ENCODE results near the gene RCOR2. TPM values are rescaled to one million over a fixed set of nuclear protein-coding genes. Genes with fewer than 3 reads are reported as not detected.

Gene RCOR2
- total and polyA plus RNA-seq, 2 of the 13 experiments (the other 11 are each of a cell fraction or from before 2014, with no cell fraction given): 8.3 to 8.5 TPM

DNA sequence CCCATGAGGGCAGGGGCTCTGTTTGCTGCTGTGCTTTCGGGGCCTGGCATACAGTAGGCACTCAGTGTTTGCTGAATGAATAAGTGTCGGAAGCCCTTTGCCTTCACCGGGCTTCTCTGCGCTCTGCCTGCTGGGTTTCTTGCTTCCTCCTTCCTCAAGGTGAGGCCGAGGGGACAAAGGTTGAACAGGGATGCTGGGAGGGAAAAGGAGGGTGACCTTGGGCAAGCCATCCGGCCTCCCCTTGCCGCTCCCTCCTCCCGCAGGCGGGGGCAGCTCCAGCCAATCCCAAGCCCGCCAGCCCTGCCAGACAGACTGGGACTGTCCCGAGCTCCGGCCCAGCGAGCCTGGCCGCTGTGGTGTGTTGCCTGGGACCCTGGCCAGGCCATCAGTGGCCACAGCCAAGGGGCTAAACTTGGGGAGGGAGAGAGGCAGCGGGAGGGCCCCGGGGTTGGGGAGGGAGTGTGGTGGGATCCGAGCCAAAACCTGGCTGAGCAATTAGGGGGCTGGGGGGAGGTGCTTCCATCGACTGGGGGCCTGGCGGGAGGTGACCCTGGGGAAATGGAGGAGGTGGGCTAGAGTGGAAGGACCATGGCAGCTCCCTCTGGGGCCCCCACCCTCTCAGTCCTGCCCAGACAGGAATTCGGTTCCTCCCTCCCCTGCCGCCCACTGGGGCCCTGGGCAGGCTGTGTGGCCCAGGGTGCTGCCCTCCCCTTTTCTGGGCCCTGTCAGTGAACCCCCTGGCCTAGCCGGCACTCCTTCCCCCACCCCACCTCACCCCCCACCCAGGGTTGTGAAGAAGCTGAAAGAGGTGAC lies 3.4 kb upstream of the RCOR2 start (continued):
- TF ChIP-seq ZBTB10 (CRISPR knock-in tag; IDR thresholded peaks at IDR 0.05; ENCODE audit: borderline replicate concordance) (no peak), U2AF2 (IDR thresholded peaks at IDR 0.05; ENCODE audit: low read depth, low read length) (no peak), ZNF296 (CRISPR knock-in tag; conservative IDR thresholded peaks at IDR 0.05) (no peak), ZNF674 (CRISPR knock-in tag; IDR thresholded peaks at IDR 0.05; ENCODE audit: low read depth) (no peak), KAT8 (CRISPR knock-in tag; IDR thresholded peaks at IDR 0.05) (no peak), ZSCAN29 (CRISPR knock-in tag; conservative IDR thresholded peaks at IDR 0.05) (no peak; the same call in 1 of the 2 replicates), ZNF326 (CRISPR knock-in tag; IDR thresholded peaks at IDR 0.05; ENCODE audit: borderline replicate concordance) (no peak), ZNF577 (CRISPR knock-in tag; IDR thresholded peaks at IDR 0.05; ENCODE audit: borderline replicate concordance, low read depth) (no peak), HNRNPK (IDR thresholded peaks at IDR 0.05; ENCODE audit: low read depth, low read length, poor library complexity, severe bottlenecking) (peak; percentile 80), ZNF761 (CRISPR knock-in tag; conservative IDR thresholded peaks at IDR 0.05) (no peak), SRF (IDR thresholded peaks at IDR 0.05; ENCODE audit: low read depth, low read length) (no peak), ZNF616 (CRISPR knock-in tag; IDR thresholded peaks at IDR 0.05; ENCODE audit: low read depth) (no peak), HDAC2 (CRISPR knock-in tag; IDR thresholded peaks at IDR 0.05) (peak; percentile 42; the same call in 1 of the 2 replicates), NFATC3 (CRISPR knock-in tag; IDR thresholded peaks at IDR 0.05) (no peak; the same call in 1 of the 2 replicates), ZBTB44 (CRISPR knock-in tag; IDR thresholded peaks at IDR 0.05) (no peak), ZFP82 (CRISPR knock-in tag; IDR thresholded peaks at IDR 0.05; ENCODE audit: borderline replicate concordance) (no peak), SIX1 (CRISPR knock-in tag; IDR thresholded peaks at IDR 0.05; ENCODE audit: borderline replicate concordance) (no peak), MYC (CRISPR knock-in tag; IDR thresholded peaks at IDR 0.05; ENCODE audit: borderline replicate concordance) (peak; percentile 61), CREM (IDR thresholded peaks at IDR 0.05) (no peak), CREM (CRISPR knock-in tag; IDR thresholded peaks at IDR 0.05) (no peak), CENPBD1 (CRISPR knock-in tag; IDR thresholded peaks at IDR 0.05; ENCODE audit: borderline replicate concordance, low read depth) (no peak), ELF1 (CRISPR knock-in tag; IDR thresholded peaks at IDR 0.05) (no peak)
- TF ChIP-seq, protein P1, sequence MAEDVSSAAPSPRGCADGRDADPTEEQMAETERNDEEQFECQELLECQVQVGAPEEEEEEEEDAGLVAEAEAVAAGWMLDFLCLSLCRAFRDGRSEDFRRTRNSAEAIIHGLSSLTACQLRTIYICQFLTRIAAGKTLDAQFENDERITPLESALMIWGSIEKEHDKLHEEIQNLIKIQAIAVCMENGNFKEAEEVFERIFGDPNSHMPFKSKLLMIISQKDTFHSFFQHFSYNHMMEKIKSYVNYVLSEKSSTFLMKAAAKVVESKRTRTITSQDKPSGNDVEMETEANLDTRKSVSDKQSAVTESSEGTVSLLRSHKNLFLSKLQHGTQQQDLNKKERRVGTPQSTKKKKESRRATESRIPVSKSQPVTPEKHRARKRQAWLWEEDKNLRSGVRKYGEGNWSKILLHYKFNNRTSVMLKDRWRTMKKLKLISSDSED (CRISPR knock-in tag; IDR thresholded peaks at IDR 0.05): no peak

Measured in HepG2 (cell line).